HG03457 (cell line): Measurements from ENCODE around the gene TMPRSS11F.

ENCODE experiments used
- ATAC-seq: cut with Tn5 transposase; IDR thresholded peaks from one replicate; pipeline ENCODE4 v1.9.1; 2021; ENCODE audit warnings: moderate number of reproducible peaks; ENCODE audit not compliant: unreplicated experiment

Gene TMPRSS11F

DNA sequence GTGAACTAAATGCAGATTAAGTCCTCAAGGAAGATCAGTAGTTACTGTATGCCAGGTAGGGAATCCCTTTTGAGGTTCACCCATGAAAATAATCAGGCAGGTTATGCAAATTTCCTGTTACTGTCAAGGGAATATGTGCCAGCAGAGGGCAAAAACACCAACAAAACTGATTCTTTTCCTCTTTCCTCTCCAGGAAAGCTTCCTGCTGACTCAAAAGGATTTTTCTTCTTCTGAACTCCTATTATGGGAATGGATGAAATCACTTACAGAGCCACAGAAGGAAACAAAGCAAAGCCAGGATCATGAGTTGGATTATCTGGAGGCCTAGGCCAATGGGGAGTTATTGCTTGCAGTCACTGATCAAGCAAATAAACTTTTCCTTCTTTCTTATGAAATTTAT is 49.7 kb downstream of the TMPRSS11F start:
- no peak for ATAC-seq

DNA sequence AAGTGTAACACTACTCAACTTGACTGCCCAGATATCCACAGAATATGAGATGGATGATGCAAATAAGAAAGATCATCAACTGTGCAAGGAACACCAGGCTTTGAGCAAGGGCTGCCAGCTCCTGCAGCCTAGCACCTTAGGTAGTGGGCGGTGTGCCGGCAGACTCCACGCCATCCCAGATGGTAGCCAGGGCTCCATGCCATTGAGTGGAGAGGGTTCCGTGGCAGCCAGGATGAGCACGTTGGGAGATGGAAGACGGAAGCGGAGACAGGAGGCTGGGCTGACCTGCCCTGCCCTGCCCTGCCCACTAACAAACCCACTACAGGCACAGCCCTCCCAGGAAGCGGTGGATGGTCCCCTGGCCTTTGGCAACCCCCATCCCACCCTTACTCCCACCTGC is 51.9 kb downstream of the TMPRSS11F start:
- no peak for ATAC-seq

DNA sequence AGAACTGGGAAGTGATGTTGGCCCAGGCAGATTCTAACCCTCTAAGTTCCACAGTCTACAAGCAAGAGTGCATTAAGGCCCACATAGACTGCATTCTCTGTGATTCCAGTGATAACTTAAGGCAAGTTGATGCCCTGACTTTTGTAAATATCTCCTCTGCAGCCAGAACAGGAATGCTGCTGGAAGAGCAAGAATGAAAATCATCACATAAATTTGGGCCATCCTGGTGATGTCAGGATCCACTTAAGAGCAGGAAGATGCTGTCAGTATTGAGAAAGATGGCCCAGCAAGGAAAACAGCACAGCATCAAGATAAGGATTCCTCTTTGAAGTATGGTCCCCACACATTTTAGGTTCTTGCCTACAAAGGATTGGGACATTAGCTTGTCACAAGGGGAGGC is 52.4 kb downstream of the TMPRSS11F start:
- no peak for ATAC-seq

GRCh38 chr4:68076194-68076593 is 53.5 kb downstream of the TMPRSS11F start:
- ATAC-seq, result no peak

DNA sequence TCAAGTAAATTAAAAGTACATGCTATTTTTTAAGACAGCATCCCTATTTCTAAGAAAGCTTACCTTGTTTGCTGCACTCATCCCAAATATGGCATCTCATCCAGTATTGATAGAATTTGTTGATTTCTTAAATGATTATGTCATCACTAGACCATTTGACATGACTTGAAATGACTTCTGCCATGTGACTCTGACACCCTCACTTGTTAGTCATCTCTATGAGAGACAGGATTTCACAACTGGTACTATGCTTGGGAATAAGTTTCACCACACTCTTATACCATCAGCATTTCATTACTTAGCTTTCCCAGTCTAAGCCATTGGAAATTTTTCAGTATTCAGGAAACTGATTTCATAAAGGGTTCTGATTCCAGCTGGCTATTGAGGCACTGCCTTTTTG is 55.3 kb downstream of the TMPRSS11F start:
- ATAC-seq, result no peak

GRCh38 chr4:68070302-68070701 is 59.4 kb downstream of the TMPRSS11F start:
- ATAC-seq, result no peak

DNA sequence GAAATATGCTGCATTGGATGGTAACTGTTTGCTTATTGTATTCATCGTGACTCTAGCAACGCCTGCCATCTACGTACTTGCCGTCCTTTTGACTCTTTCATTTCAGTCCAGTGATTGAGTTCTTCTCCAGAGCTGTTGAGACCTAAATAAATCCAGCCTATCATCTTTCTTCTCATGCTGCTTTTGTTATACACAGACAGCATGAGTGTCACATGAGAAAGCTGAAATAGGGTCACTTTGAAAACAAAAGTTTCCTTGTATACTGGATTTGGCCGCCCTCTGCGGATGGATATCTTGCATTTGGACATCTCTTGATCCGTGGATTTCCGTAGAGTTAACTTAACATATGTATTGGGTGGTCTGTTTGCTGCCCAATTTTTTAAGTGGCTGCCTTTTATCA is 67.2 kb downstream of the TMPRSS11F start:
- ATAC-seq, result no peak

DNA sequence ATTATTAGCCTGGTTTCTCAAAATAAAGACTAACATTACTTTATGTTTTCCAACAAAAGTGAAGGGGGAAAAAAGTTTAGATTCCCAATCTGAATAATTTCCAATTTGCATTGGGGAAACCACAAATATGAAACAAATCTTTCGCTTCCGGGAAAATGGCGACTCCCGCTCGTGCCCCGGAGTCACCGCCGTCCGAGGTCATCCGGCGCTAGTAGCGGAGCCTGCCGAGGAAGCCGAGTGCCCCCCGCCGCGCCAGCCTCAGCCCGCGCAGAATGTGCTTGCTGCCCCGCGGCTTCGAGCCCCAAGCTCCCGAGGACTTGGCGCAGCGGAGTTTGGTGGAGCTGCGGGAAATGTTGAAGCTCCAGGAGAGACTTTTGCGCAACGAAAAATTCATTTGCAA is 91.4 kb downstream of the TMPRSS11F start:
- no peak for ATAC-seq

DNA sequence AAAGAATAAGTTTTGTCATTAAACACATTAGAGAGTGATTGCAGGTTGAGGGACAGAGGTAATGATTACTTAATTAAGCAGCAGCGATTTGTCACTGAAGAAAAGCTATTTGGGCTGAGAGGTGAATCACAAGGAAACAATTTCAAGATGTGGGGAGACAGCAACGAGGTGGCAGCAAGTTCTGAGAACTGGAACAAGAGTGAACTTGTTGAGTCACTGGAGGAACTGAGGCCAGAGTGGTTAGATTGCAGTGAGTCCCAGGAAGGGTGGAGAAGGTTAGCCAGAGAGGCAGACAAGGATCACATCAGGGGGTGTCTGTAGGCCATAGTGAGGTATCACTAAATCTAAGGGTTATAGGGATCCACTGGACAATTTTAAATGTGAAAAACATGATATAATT is 108.5 kb downstream of the TMPRSS11F start:
- ATAC-seq, result no peak

GRCh38 chr4:68011684-68012083 is 118.0 kb downstream of the TMPRSS11F start:
- no peak for ATAC-seq
